A549 (cell line): ENCODE measurements around the gene RUSF1. TPM values are rescaled to one million over a fixed set of nuclear protein-coding genes. Genes with fewer than 3 reads are reported as not detected.
"Not testable (repeated sequence)": the region's sequence is repeated elsewhere in the genome, so short reads cannot be mapped to it uniquely, and the experiment has no call there.

Experiments
- ATAC-seq, 2 experiments: fragments of 200-7000 bp in 1 of 2; fragments of >200 bp in 1 of 2; cut with Nextera tagmentation in 1 of 2; cut with Tn5 transposase in 1 of 2; 3 replicates each; pipeline versions ENCODE4 v1.8.0 to v1.9.1; 2018 to 2020; ENCODE audit warnings: mild to moderate bottlenecking in 1 of 2, moderate library complexity in 1 of 2
- CTCF ChIA-PET: fragments of 300-600 bp; sonication (Branson Sonifier 250); formaldehyde crosslinking; extraction: SDS; loops from one replicate; lab custom pipeline; 2021; ENCODE audit warnings: antibody characterized with exemption, inconsistent platforms; lab: Yijun Ruan, JAX
- POLR2A ChIA-PET: fragments of 350-600 bp; formaldehyde crosslinking; extraction: SDS; loops from one replicate; lab custom pipeline; 2021; ENCODE audit warnings: antibody characterized with exemption, inconsistent platforms; lab: Yijun Ruan, JAX
- DNase-seq, 2 experiments: peaks; one replicate each; pipeline versions ENCODE4 v3.0.0 to v3.0.0-alpha.2; 2011 to 2016; ENCODE audit warnings: low read depth in 1 of 2, low spot score in 1 of 2
- FAIRE-seq: peaks from 2 replicates; lab custom pipeline; 2011; peaks lifted over from hg19 to GRCh38; lab: Jason Lieb, UNC
- H3K27ac ChIP-seq, 2 experiments: fragments of >200 bp; sonication (Bioruptor Twin); formaldehyde crosslinking; 3 replicates each; pipeline ENCODE4 v1.5.1; 2016 to 2017
- H3K4me1 ChIP-seq: fragments of >200 bp; sonication (Bioruptor Twin); formaldehyde crosslinking; 3 replicates; pipeline ENCODE4 v1.6.1; 2016
- H3K4me2 ChIP-seq: fragments of >200 bp; sonication (Bioruptor Twin); formaldehyde crosslinking; 3 replicates; pipeline ENCODE4 v1.6.1; 2016
- H3K4me3 ChIP-seq: fragments of >200 bp; sonication (Bioruptor Twin); formaldehyde crosslinking; 3 replicates; pipeline ENCODE4 v1.5.1; 2016
- H3K9me3 ChIP-seq: fragments of >200 bp; sonication (Bioruptor Twin); formaldehyde crosslinking; 3 replicates; pipeline ENCODE4 v1.6.1; 2016
- CBX2 ChIP-seq: fragments of 200-600 bp; sonication (generic); IDR thresholded peaks from 2 replicates; pipeline ENCODE4 v1.6.1; 2016; ENCODE audit warnings: low read depth, mild to moderate bottlenecking, borderline replicate concordance
- CHD2 ChIP-seq: fragments of 150-350 bp; IDR thresholded peaks from 2 replicates; pipeline ENCODE4 v1.6.1; 2014; ENCODE audit warnings: low read length; ENCODE audit not compliant: partially characterized antibody
- EHF ChIP-seq: fragments of 250-450 bp; sonication (Bioruptor Pico); IDR thresholded peaks from 2 replicates; pipeline ENCODE4 v1.5.0; 2020; ENCODE audit warnings: mild to moderate bottlenecking
- EHMT2 ChIP-seq: fragments of 200-600 bp; sonication (generic); IDR thresholded peaks from 2 replicates; pipeline ENCODE4 v1.6.1; 2016; ENCODE audit warnings: antibody characterized with exemption, low read depth, mild to moderate bottlenecking, moderate library complexity
- FOSB ChIP-seq: fragments of 250-450 bp; sonication (Bioruptor Pico); IDR thresholded peaks from 2 replicates; pipeline ENCODE4 v1.5.0; 2020; ENCODE audit warnings: mild to moderate bottlenecking, moderate library complexity
- GATA3 ChIP-seq: IDR thresholded peaks from 2 replicates; pipeline ENCODE4 v1.6.1; 2012; ENCODE audit warnings: borderline replicate concordance
- HOXA7 ChIP-seq: fragments of 250-450 bp; sonication (Bioruptor Pico); IDR thresholded peaks from 2 replicates; pipeline ENCODE4 v1.5.0; 2020; ENCODE audit warnings: mild to moderate bottlenecking, moderate library complexity
- HOXB5 ChIP-seq: fragments of 250-450 bp; sonication (Bioruptor Pico); IDR thresholded peaks from 2 replicates; pipeline ENCODE4 v1.5.0; 2020; ENCODE audit warnings: mild to moderate bottlenecking, moderate library complexity
- JUN ChIP-seq, 2 experiments: fragments of >200 bp; sonication (Bioruptor Twin); formaldehyde crosslinking; IDR thresholded peaks; 2 replicates in 1 of 2; 3 replicates in 1 of 2; pipeline ENCODE4 v1.6.1; 2016 to 2017
- KDM1A ChIP-seq: fragments of 200-600 bp; sonication (generic); IDR thresholded peaks from 2 replicates; pipeline ENCODE4 v1.6.1; 2016; ENCODE audit warnings: low read depth, mild to moderate bottlenecking
- MAFK ChIP-seq: fragments of 450-650 bp; IDR thresholded peaks from 2 replicates; pipeline ENCODE4 v1.6.1; 2014; ENCODE audit not compliant: partially characterized antibody
- POLR2A ChIP-seq: IDR thresholded peaks from 2 replicates; pipeline ENCODE4 v1.6.1; 2012; ENCODE audit warnings: mild to moderate bottlenecking, low read length
- RFX5 ChIP-seq: fragments of 450-650 bp; IDR thresholded peaks from 2 replicates; pipeline ENCODE4 v1.7.1; 2014; ENCODE audit warnings: antibody characterized with exemption, mild to moderate bottlenecking, moderate library complexity
- TP53 ChIP-seq: fragments of 250-450 bp; sonication (Bioruptor Pico); IDR thresholded peaks from 2 replicates; pipeline ENCODE4 v1.5.0; 2021; ENCODE audit warnings: mild to moderate bottlenecking, moderate library complexity
- ZFP36 ChIP-seq: fragments of 450-650 bp; IDR thresholded peaks from 2 replicates; pipeline ENCODE4 v1.6.1; 2014; ENCODE audit warnings: borderline replicate concordance; ENCODE audit not compliant: partially characterized antibody
- ZNF302 ChIP-seq: fragments of 250-450 bp; sonication (Bioruptor Pico); IDR thresholded peaks from 2 replicates; pipeline ENCODE4 v1.9.0; 2021; ENCODE audit warnings: inconsistent platforms, mild to moderate bottlenecking, moderate library complexity
- WGBS: methylation state at CpG from one replicate; pipeline ENCODE4 v1.1.6; 2017; ENCODE audit errors: missing lambda C conversion rate; 5-methylcytosine and 5-hydroxymethylcytosine counted together
- polyA plus RNA-seq, 4 experiments: library from polyadenylated mRNA; depleted of rRNA in 3 of 4; stranded (reverse); fragments of >200 nt; fragmentation: RNase III in 1 of 4; extraction: RNeasy Plus Mini Kit Qiagen cat#74134 plus additional on column Dnase treatment in 1 of 4; gene quantifications; 2 replicates in 3 of 4; 3 replicates in 1 of 4; pipeline ENCODE4 v1.2.3, GENCODE V29; 2011 to 2017
- TF ChIP-seq, protein P1 (sequence below): IDR thresholded peaks from 2 replicates; pipeline ENCODE4 v1.6.1; 2012
- TF ChIP-seq, protein P2 (sequence below): IDR thresholded peaks from 2 replicates; pipeline ENCODE4 v1.6.1; 2012; ENCODE audit warnings: low read depth, borderline replicate concordance
- TF ChIP-seq, protein P3 (sequence below): fragments of 450-650 bp; IDR thresholded peaks from 2 replicates; pipeline ENCODE4 v1.6.1; 2014; ENCODE audit warnings: antibody characterized with exemption
- TF ChIP-seq, protein P4 (sequence below): fragments of 250-450 bp; sonication (Bioruptor Pico); IDR thresholded peaks from 2 replicates; pipeline ENCODE4 v1.5.0; 2021; ENCODE audit warnings: mild to moderate bottlenecking, moderate library complexity, borderline replicate concordance

The RUSF1 gene
- polyA plus RNA-seq, 2 of the 4 experiments (the other 2 are of a cell fraction): 27.8 to 35.3 TPM

GRCh38 chr16:31527734-31528274, 19.6 kb upstream of the RUSF1 start, which contains the start of gene AHSP:
Gene AHSP, plus strand, starts transcription at chr16:31527900. Its CDS starts 240 bp downstream, at chr16:31528140.
- no peaks in the 10 kb centered on the region for H3K4me1 ChIP-seq
- peaks cover 6% of the 10 kb centered on the region; the same call in 2 of the 3 replicates for H3K9me3 ChIP-seq
- WGBS: 26% methylated on average over 6 of the region's 6 CpGs
- POLR2A ChIA-PET: no interaction called here
- DNase-seq (no peak), FAIRE-seq (no peak), ATAC-seq (no peak)
- no peak within 1 kb of the TSS; the same call in 2 of the 3 replicates for H3K4me3 ChIP-seq
- no peak for TF ChIP-seq ZNF302 (CRISPR knock-in tag)
- TF ChIP-seq EHF (CRISPR knock-in tag): no peak
- TF ChIP-seq POLR2A: no peak
- peak; percentile 72 for TF ChIP-seq MAFK
- CTCF ChIA-PET: interaction anchor here (0.9 kb wide), 1 partner anchor 25 kb away, joined by 3 read pairs; no protein-coding TSS in a partner anchor
- peak within 1 kb of the TSS; percentile 69; the same call in 2 of the 3 replicates for H3K4me2 ChIP-seq
- no peak within 1 kb of the TSS for H3K27ac ChIP-seq

- ATAC-seq (no peak), FAIRE-seq (no peak), DNase-seq (no peak)
- no peak overlapping the region for H3K27ac ChIP-seq
- WGBS: 51% methylated on average over 3 of the region's 3 CpGs
- TF ChIP-seq, protein P1, sequence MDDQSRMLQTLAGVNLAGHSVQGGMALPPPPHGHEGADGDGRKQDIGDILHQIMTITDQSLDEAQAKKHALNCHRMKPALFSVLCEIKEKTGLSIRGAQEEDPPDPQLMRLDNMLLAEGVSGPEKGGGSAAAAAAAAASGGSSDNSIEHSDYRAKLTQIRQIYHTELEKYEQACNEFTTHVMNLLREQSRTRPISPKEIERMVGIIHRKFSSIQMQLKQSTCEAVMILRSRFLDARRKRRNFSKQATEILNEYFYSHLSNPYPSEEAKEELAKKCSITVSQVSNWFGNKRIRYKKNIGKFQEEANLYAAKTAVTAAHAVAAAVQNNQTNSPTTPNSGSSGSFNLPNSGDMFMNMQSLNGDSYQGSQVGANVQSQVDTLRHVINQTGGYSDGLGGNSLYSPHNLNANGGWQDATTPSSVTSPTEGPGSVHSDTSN: no peak
- no peak for TF ChIP-seq EHF (CRISPR knock-in tag)
- TF ChIP-seq, all 56 proteins: peak for 0
- no peak overlapping the region for H3K4me2 ChIP-seq
- ChIA-PET POLR2A (no interaction called here), CTCF (no interaction called here)
- peaks cover 6% of the 10 kb centered on the region; the same call in 2 of the 3 replicates for H3K9me3 ChIP-seq
- no peak overlapping the region for H3K4me3 ChIP-seq
- no peaks in the 10 kb centered on the region for H3K4me1 ChIP-seq
Observed at GRCh38 chr16:31525113-31525512, 16.9 kb upstream of the RUSF1 start.

- FAIRE-seq, ATAC-seq, DNase-seq, H3K4me3 ChIP-seq, POLR2A ChIA-PET, H3K9me3 ChIP-seq, H3K27ac ChIP-seq, CTCF ChIA-PET, H3K4me1 ChIP-seq, H3K4me2 ChIP-seq: not testable (repeated sequence)
- 20% methylated on average over 1 of the region's 6 CpGs for WGBS
Observed at GRCh38 chr16:31523768-31524167, 15.6 kb upstream of the RUSF1 start.

DNA sequence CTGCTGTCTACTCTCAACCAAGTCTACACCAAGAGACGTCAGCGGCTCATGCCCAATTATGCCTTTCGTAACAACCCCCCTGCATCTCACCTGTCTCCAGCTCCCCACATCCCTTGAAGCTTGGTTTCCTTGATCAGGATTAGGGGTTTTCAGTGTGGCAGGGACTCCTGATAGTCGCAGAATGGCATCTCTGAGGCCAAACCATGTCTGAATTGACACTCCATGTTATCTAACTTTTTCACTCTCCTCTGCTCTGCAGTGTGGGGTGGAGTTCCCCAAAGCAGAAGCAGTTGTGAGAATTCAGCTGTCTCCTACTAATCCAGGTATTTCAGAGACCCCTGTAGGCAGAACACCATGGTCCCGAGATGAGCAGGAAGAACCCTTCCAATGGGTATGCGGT, 13.9 kb upstream of the RUSF1 start:
- POLR2A ChIA-PET: interaction anchor here (1.4 kb wide), 1 partner anchor 14 kb away, joined by 3 read pairs; the partner anchor contains the start of gene RUSF1
- TF ChIP-seq, protein P2, sequence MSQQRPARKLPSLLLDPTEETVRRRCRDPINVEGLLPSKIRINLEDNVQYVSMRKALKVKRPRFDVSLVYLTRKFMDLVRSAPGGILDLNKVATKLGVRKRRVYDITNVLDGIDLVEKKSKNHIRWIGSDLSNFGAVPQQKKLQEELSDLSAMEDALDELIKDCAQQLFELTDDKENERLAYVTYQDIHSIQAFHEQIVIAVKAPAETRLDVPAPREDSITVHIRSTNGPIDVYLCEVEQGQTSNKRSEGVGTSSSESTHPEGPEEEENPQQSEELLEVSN: no peak
- no peak for TF ChIP-seq ZFP36
- TF ChIP-seq CBX2: no peak
- no peak for TF ChIP-seq KDM1A
- TF ChIP-seq RFX5: no peak
- no peak for TF ChIP-seq CHD2
- no peak for TF ChIP-seq FOSB (CRISPR knock-in tag)
- TF ChIP-seq, protein P1: no peak
- no peak for TF ChIP-seq HOXB5 (CRISPR knock-in tag)
- no peak for TF ChIP-seq HOXA7 (CRISPR knock-in tag)
- no peak for TF ChIP-seq MAFK
- TF ChIP-seq JUN (IDR thresholded peaks at IDR 0.05): no peak
- TF ChIP-seq, protein P3, sequence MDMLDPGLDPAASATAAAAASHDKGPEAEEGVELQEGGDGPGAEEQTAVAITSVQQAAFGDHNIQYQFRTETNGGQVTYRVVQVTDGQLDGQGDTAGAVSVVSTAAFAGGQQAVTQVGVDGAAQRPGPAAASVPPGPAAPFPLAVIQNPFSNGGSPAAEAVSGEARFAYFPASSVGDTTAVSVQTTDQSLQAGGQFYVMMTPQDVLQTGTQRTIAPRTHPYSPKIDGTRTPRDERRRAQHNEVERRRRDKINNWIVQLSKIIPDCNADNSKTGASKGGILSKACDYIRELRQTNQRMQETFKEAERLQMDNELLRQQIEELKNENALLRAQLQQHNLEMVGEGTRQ: no peak
- TF ChIP-seq TP53 (CRISPR knock-in tag): no peak
- TF ChIP-seq GATA3: no peak
- TF ChIP-seq, protein P4, sequence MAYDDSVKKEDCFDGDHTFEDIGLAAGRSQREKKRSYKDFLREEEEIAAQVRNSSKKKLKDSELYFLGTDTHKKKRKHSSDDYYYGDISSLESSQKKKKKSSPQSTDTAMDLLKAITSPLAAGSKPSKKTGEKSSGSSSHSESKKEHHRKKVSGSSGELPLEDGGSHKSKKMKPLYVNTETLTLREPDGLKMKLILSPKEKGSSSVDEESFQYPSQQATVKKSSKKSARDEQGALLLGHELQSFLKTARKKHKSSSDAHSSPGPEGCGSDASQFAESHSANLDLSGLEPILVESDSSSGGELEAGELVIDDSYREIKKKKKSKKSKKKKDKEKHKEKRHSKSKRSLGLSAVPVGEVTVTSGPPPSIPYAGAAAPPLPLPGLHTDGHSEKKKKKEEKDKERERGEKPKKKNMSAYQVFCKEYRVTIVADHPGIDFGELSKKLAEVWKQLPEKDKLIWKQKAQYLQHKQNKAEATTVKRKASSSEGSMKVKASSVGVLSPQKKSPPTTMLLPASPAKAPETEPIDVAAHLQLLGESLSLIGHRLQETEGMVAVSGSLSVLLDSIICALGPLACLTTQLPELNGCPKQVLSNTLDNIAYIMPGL (CRISPR knock-in tag): no peak
- no peak for TF ChIP-seq EHMT2
- H3K4me2 ChIP-seq: no peak overlapping the region
- DNase-seq (no peak), FAIRE-seq (no peak), ATAC-seq (no peak)
- no peak overlapping the region for H3K27ac ChIP-seq
- H3K9me3 ChIP-seq: no peaks in the 10 kb centered on the region
- CTCF ChIA-PET: interaction anchor here (0.8 kb wide), 1 partner anchor 11 kb away, joined by 3 read pairs; no protein-coding TSS in a partner anchor
- 45% methylated on average over 6 of the region's 6 CpGs for WGBS
- H3K4me3 ChIP-seq: no peak overlapping the region
- H3K4me1 ChIP-seq: no peaks in the 10 kb centered on the region
